ENCODE results near the gene DENND10. TPM values are rescaled to one million over a fixed set of nuclear protein-coding genes. Genes with fewer than 3 reads are reported as not detected.

The DENND10 gene
- total RNA-seq, 1 donor from 2014 or later, result 48.1 TPM

DNA sequence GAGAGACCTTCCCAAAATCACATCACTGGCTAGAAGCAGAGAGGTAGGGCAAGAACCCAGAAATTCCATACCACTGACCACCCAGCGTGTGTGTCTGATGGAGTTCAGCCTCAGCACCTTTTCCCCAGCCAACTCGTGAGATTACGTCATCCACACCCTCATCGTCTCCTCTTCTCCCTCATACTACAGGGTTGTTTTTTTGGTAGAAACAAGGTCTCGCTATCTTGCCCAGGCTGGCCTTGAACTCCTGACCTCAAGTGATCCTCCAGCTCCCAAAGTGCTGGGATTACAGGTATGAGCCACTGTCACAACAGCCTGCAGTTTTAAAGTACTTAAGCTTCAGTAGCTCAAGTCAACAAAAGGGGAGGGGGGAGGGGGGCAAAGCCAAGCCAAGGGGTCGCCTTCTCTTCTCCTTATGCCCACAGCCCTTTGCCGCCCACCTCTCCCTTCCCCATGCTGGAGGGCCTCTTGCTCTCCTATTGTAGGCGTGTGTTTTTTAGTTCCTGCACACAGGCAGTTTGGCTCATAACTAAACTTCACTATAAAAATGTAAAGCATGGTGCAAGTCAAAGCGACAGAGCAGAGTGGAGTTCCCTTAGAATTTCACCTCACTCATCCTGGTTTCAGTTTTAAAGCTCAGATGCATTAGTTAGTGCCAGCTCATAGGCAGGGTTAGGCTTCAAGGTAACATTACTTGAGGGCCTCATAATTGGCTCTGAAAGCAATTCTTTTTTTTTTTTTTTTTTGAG is 79.9 kb downstream of the DENND10 start:
- DNase-seq (ENCODE audit: low read depth, low spot score), result no peak
- TF ChIP-seq, protein P1, sequence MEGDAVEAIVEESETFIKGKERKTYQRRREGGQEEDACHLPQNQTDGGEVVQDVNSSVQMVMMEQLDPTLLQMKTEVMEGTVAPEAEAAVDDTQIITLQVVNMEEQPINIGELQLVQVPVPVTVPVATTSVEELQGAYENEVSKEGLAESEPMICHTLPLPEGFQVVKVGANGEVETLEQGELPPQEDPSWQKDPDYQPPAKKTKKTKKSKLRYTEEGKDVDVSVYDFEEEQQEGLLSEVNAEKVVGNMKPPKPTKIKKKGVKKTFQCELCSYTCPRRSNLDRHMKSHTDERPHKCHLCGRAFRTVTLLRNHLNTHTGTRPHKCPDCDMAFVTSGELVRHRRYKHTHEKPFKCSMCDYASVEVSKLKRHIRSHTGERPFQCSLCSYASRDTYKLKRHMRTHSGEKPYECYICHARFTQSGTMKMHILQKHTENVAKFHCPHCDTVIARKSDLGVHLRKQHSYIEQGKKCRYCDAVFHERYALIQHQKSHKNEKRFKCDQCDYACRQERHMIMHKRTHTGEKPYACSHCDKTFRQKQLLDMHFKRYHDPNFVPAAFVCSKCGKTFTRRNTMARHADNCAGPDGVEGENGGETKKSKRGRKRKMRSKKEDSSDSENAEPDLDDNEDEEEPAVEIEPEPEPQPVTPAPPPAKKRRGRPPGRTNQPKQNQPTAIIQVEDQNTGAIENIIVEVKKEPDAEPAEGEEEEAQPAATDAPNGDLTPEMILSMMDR (conservative IDR thresholded peaks at IDR 0.05), result no peak
- H3K36me3 Mint-ChIP-seq (ENCODE audit: low read depth), result no peaks in the 10 kb centered on the region
- H3K9me3 Mint-ChIP-seq, result no peaks in the 10 kb centered on the region
- no peaks in the 10 kb centered on the region for H3K27me3 Mint-ChIP-seq (ENCODE audit: low read depth)
- H3K27ac Mint-ChIP-seq (ENCODE audit: unreplicated experiment), result peak overlapping the region; percentile 35
- H3K4me3 Mint-ChIP-seq, result no peak overlapping the region
- peaks cover 12% of the 10 kb centered on the region for H3K4me1 Mint-ChIP-seq

Other genes starting within 250 kb of the DENND10 start
- 2.8 and 3.0 TPM in 2 replicates for gene NANOS1, start 74.4 kb upstream of the DENND10 start, total RNA-seq
- 163 and 169 TPM in 2 replicates for gene EIF3A, start 23.3 kb upstream of the DENND10 start, total RNA-seq
- 17.2 and 19.9 TPM in 2 replicates for gene SFXN4, start 61.6 kb downstream of the DENND10 start, total RNA-seq
- gene PRDX3, start 74.7 kb downstream of the DENND10 start, total RNA-seq, result 144 and 147 TPM in 2 replicates
- 13.5 and 13.9 TPM in 2 replicates for gene GRK5, start 103.5 kb downstream of the DENND10 start, total RNA-seq

Measured in neural crest cell (in vitro differentiated cells).